HG03342 (cell line): Measurements from ENCODE around the gene TNFRSF8.

Experiments used
- ATAC-seq: cut with Tn5 transposase; IDR thresholded peaks from one replicate; pipeline ENCODE4 v1.9.1; 2021; ENCODE audit warnings: mild to moderate bottlenecking, moderate library complexity; ENCODE audit not compliant: unreplicated experiment

TNFRSF8 gene

DNA sequence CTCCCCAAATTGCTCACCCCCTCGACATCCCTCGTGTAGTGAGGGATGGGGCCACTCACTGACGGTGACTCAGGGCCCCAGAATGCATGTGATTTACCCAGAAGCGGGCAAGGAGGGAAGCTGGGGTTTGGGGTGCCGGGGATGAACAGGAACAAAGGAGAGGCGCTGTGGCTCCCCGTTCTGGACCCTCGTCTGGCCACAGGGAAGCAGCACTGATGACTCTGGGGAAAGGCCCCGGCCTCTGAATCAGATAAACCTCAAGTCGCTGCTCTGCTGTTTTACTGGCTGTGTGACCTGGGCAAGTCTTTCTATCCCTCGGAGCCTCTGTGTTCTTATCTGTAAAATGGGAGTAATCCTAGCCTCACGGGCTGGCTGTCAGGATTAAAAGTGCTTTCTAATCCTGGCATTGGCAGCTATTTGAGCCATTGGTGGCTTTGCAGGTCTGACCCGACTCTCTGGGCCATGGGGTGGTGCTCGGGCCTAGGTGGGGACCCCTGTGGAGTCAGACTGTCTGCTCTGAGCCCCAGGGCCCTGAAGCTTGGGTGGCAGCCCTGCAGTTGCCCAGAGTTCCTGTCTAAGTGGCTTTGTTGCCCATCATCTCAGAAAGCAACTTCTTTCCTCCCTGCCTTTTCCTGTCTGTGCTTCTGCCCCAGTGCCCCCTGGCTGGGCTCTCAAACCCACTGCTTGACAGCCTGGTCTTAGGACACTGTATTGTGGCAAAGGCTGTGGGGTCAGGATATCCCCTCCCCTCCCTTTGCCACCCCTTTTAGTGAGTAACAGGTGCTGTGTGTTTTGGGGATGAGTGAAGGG lies 109.1 kb downstream of the TNFRSF8 start:
- no peak for ATAC-seq

DNA sequence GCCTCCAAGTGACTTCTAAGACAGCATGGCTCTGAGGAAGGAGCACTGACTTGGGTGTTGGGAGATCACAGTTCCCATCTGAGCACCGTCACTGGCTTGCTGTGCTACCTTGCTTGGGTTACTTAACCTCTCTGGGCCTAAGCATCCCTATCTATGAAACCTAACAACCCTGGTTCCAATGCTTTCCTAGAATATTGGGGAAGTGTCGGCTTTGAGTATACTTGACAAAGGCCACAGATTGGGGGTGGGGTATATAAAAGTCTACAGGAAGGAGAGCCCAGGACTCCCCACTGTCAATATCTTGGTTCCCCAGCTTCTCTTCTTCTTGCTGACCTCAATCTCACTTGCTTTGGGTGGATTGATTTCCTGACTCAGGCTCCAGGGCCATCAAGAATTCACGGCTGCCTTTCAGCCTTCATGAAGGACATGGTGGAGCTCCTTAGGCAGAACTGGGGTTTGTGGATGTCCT lies 110.0 kb downstream of the TNFRSF8 start:
- ATAC-seq: no peak

DNA sequence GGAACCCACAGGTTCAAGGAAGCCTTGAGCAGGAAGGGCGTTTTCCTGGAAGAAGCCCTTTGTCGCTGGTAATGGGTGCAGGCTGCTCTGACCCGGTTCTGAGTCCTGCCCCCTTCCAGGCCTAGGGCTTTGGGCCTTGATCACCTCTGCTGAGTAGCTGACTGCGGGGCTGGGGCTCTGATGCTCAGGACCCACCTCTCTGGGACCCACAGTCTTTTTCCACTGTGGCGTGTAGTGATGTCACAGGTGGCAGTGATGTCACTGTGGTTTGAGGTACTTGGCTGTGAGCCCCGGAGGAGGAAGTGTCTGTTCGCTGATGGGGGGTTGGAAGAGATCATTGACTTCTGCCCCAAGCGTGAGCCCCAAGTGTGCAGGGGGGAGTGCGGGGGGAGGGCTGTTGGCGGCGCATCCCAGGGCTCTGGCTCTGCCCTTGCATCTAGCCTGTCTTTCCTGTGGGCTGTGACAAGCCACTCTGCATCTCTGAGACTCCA lies 110.6 kb downstream of the TNFRSF8 start:
- ATAC-seq: no peak

DNA sequence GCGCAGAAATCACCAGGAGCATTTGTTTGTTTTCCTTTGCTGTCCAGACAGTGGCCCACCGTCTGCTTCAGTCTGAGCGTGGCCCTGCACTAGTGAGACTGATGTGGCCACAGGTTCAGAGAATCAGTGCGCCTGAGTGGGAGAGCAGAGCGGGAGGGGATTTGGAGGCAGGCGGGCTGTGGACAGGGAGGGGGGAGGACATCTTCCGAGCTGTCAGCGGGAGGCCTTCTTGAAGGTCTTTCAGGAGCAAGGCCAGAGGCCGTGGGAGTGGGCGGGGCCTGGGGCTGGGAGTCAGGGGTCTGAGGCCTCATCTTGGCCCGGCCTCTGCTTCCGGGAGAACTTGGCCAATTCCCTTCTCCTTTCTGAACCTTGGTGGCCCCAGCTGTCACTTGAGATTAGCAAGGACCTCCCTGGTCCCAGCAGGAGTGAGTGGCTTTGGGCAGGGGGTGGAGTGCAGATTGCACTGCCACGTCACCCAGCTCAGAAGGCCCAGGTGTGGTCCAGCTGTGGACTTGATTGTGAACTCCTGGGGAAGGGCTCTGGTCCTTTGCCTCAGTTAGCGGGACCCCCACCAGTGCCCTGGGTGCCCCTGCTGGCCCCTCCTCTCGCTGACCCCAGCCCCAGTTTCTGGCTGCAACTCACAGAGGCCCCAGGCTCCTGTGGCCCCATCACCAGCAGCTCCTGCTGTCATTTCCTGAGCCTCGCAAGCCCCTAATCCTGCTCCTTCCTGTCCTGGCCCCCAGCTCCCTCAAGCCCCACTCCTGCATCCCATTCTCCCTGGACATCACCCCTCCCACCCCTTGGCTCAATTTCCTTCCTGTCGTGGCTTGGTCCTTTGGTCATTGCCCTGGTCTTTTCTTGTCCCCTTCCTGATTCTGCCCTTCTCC lies 112.1 kb downstream of the TNFRSF8 start:
- ATAC-seq: no peak

DNA sequence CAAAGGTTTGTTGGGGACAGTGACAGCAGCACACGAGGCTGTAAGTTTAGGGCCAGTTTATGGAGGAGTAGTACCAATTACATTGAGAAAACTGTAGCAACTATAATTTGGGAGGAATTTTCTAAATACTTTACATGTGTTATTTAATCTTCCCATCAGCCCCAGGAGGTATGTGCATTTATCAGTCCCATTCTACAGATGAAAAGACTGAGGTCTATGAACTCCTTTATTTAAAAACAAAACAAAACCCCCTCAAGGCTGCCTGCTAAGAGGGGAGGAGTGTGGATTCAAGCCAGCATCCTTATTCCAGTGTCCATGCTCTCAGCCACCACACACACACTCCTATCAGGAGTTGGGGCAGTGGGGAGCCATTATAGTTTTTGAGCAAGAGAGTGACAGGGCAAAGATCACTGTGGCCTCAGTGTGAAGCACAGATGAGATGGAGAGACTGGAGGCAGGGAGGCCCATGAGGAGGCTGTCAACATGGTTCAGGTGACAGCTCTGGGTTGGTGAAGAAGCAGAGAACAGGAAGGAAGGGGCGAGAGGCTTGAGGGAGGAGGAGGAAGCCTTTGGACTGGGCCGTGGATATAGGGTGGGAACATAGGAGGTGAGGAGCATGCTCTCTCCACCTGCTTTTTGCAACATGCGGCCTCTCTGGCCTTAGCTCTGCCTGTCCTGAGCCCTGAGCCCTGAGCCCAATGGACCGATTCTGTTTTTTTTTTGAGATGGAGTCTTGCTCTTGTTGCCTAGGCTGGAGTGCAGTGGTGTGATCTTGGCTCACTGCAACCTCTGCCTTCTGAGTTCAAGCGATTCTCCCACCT lies 113.4 kb downstream of the TNFRSF8 start:
- no peak for ATAC-seq

DNA sequence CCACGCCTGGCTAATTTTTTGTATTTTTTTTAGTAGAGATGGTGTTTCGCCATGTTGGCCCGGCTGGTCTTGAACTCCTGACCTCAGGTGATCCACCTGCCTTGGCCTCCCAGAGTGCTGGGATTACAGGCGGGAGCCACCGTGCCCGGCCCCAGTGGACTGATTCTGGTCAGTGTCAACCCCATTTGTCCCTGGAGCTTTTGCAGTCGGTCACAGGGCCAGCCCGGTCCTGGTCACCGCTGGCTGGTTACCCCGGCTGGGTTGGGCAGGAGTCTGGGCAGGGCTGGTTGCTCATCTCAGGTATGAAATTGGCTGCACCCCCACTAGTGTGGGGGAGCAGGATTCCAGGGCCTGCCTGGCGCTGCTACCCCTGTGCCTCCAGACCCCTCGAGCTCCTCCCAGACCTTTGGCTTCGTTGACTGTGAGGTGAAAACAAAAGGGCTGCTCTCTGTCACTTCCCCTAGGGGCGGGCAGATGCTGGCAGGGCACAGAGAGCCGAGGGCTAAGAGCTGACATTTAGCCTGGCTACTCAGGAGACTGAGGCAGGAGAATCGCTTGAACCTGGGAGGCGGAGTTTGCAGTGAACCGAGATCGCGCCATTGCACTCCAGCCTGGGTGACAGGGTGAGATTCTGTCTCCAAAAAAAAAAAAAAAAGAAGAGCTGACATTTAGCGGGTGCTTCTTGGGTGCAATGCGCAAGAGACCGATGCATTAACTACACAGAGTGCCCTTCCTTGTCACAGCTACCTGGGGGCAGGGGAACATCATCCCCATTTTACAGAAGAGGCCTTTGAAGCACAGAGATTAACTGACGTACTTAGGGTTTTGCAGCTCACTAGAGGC lies 114.3 kb downstream of the TNFRSF8 start:
- ATAC-seq: no peak

DNA sequence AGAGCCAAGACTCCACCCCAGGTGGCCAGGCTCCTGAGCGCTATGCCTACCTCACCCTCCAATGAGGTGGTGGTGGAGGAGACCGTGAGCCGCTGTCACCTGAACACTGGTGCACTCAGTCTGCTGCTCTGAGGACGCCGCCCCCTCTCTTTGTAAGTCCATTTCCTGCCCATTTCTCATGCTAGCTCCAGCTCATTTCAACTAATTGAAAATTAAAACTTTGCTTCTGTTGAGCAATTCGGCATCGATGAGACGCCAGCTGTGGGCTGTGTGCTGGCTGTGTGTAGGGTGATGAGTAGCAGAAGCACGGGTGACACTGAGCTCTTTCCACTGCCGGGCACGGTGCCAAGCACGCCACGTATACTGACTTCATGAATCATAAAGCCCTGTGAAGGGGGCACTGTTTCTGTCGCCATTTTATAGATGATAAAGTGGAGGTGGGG lies 114.9 kb downstream of the TNFRSF8 start:
- no peak for ATAC-seq

DNA sequence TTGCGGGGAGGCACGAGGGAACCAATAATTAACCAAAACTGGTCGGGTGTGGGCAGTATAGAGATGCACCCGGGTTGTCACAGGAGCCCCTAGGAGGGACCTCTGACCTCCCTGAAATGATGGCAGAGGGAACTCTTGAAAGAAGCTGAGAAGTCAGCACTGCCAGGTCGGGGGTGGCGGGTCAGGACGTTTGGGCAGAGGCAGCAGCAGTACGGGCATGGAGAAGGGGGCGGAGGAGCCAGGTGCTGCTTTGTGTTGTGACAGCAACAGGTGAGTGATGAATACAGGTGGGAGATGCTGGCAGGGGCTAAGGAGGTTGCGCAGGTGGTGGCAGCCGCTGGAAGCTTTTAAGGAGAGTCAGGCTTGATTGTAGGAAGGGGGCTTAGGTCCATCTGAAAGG lies 115.4 kb downstream of the TNFRSF8 start:
- ATAC-seq: no peak

DNA sequence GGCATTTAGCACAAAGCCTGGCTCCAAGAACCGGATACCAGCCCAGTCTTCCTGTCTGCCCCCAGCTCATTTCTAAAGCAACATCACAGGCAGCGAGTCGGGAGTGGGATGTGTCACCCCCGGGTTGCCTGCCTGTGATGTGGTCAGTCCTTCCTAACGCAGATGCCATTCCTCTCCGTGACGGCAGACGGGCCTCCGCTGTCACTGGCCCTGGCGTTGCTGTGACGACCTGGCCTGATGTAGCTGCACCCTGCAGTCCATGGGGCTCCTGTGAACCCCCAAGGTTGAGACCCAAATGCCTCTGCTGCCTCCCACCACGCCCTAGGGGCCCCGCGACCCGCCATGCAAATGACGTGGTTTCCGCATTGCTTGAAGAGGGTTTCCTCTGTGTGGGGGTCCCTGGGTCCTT lies 116.0 kb downstream of the TNFRSF8 start:
- ATAC-seq: no peak

DNA sequence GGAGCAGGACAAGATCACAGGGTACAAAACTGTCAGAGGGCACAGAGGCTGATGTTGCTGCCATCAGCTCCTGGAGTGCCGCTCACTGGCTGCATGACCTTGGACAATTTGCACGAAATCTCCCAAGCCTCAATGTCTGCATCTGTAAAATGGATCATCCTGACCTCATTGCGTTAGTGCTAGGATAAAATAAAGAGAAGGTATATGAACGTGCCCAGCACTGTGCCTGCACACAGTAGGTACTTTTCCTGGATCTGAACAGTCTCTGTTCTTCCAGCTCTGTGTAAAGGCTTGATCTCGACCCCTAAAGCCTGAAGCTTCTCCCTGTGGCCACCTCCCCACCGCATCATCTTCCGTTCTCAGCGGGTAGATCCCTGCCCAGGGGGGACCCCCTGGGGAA lies 116.6 kb downstream of the TNFRSF8 start:
- ATAC-seq: no peak

DNA sequence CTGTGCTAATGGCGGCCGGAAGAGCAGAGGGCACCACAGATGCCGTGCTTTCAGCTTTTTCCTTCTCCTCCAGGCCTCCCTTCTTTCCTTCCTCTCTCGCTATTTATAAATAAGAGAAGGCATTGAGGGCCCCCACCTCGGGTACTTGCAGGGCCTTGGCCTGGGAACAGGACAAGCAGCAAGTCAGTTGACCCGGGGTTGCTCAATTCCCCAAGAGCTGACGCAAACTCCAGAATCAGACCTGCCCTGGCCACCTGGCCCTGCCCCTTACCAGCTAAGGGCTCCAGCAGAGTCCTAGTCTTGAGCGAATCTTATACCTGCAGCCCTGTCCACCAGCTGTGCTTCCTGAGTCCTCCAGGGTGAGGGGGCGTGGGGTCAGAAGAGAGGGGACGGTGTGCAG lies 117.2 kb downstream of the TNFRSF8 start:
- ATAC-seq: no peak

DNA sequence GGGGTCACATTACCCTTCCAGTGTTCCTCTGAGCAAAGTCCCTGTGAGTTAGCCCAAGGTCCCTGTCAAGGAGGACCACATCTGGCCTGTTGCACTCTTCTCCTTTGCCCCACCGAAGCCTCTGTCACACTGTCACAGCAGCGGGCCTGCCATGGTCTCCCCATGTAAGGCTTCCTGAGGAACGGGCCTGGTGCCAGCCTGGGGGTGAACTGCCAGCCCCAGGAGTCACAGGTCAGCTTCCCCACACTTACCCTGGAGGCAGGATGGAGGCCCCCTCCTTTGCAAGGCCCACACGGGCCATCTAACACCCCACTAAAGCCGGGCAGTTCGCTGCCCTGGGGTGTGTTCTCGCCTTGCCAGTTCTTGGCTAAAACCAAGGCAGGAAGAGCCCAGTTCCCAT lies 117.8 kb downstream of the TNFRSF8 start:
- ATAC-seq: no peak

DNA sequence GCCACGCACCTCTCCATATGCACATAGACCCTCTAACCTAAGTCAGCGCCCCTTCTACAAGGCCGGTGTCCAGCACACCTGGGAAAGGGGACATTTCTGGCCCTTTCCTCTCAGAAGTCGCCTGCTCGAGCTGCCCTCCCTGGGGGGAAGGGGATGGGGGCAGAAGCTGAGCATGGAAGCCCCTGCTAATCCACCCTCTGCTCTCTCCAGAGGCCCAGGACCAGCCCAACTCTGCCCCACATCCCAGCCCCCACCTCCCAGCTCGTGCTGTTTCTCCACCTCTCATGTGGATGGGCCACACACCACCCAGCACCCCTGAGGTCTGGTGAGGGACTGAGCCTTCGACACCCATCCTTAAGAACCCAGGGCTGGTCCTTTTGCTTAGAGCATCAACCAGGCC lies 118.5 kb downstream of the TNFRSF8 start:
- no peak for ATAC-seq

DNA sequence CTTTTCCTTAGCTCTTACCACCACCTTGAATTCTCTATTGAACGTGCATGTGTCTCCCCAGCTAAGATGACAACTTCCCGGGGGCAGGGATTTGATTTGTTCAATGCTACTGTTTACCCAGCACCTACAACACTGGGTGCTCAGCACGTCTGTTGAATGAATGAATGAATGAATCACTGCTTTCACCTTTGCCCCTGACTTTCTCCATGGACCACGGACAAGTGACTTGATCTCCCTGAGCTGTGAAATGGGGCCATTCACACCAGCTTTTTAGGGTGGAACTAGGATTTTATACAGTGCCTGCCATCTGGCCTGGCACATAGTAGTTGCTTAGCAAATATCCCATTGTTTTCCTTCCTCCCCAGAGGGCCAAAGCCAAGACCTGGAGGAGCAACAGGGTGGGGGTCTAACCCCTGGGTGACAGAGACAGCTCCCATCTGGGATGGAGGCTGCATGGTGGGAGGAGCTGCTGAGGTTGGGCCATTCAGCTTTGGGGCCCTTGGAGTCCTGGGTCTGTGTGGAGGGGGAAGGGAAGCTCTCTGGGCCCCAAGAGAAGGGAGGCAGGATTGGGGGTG lies 119.4 kb downstream of the TNFRSF8 start:
- ATAC-seq: no peak

DNA sequence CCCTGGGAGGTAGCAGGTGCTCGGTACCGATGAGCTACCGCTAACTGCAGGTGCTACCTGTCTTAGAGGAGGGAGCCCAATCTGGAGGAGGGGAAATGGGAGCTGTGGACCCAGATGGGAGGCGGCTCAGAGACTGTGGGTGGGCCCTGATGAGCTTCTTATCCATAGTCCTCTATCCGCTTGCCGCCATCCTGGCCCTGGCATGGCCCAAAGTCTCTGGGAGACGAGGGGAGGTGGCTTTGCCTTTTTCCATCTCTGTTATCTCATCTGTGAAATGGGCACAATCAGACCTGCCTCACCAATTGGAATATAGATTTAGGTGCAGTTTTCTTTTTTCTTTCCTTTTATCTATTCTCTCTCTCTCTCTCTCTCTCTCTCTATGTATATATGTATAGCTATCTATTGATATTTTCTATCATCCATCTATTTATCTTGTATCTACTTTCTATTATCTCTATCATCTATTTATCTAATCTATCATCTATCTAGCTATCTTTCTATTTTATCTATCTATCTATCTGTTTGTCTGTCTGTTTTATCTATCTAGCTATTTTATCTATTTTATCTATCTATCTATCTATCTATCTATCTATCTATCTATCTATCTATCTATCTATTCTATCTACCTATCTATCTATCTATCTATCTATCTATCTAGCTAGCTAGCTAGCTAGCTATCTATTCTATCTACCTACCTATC lies 120.1 kb downstream of the TNFRSF8 start:
- ATAC-seq: no peak

DNA sequence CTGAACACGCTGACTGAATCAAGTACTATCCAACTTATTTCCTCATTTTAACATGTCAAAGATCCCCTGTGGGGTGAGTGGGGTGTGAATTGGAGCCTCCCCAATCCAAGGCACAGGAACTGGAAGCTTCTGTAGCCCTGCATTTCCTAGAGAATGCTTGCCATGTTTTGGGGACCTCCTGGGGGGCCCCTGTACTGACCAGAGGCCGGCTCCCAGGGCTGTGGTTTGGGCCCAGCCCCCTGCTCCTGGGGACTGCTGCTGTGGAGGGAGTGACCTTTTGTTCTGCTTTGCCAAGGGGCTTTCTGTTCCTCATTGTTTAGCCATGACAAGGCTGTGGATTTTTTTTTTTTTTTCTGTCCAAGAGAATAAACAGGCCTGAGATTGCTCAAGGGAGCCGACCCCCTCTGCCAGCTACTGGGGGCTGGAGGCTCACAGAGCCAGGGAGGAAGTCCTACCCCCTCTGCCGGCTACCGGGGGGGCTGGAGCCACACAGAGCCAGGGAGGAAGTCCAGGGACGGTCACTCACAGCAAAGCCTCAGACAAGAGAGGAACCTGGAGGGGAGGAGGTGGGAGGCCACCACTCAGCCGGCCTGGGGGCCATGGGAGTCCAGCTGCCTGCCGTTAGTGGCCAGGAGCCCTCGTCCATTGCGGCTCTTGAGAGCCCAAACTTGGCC lies 121.0 kb downstream of the TNFRSF8 start:
- ATAC-seq: no peak

DNA sequence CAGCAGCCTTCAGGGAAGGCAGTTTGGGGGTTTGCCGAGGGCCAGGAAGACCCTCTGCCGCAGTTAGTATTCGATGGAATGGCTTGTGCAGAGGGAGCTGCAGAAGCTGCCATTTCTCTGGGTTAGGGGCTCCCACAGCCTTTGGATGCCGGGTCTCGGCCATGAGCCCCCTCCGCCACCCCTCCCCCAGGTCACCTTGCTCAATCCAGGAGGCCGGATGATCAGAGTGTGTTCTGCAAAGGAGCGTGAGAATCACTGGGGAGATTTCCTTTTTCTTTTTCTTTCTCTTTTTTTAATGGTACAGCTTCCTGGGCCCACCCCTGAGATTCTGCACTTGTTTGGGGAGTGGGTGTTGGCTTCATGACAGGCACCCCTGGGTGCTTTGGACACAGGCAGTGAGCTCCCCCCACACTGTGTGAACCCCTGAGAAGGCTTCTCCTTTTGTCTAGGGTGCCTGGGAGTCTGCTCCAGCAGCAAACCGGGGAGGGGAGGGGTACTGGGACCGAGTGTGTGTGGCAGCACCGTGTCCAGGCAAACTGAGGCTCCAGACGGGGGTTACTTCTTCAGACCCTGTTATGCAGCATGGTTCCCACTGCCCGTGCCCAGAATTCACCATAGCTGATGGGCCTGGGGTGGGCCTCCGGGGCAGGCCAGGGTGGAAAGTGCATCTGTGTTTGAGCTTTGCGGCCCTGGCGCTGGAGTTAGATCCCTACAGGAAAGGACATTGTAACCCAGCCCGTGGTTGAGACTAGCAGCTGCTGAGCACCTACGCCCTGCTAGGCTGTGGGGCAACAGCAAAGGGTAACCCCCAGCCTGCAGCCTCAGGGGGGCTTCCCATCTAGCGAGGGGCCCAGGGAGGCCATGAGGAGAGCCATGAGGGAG lies 122.2 kb downstream of the TNFRSF8 start:
- ATAC-seq: no peak
